OCI-LY1 (cell line): ENCODE results near the gene TAMALIN.

Experiments
- EZH2 ChIP-seq: fragments of 200-600 bp; sonication (generic), shearing (Covaris generic); IDR thresholded peaks from 2 replicates; pipeline ENCODE4 v1.8.0; 2017; ENCODE audit warnings: borderline replicate concordance, mixed run types, mild to moderate bottlenecking, antibody characterized with exemption, low read length, moderate library complexity, mixed read lengths
- TF ChIP-seq, protein P1 (sequence below): fragments of 200-600 bp; sonication (generic), shearing (Covaris generic); IDR thresholded peaks from 2 replicates; pipeline ENCODE4 v1.5.1; 2017; ENCODE audit warnings: mild to moderate bottlenecking, antibody characterized with exemption, low read length, moderate library complexity, mixed read lengths

DNA sequence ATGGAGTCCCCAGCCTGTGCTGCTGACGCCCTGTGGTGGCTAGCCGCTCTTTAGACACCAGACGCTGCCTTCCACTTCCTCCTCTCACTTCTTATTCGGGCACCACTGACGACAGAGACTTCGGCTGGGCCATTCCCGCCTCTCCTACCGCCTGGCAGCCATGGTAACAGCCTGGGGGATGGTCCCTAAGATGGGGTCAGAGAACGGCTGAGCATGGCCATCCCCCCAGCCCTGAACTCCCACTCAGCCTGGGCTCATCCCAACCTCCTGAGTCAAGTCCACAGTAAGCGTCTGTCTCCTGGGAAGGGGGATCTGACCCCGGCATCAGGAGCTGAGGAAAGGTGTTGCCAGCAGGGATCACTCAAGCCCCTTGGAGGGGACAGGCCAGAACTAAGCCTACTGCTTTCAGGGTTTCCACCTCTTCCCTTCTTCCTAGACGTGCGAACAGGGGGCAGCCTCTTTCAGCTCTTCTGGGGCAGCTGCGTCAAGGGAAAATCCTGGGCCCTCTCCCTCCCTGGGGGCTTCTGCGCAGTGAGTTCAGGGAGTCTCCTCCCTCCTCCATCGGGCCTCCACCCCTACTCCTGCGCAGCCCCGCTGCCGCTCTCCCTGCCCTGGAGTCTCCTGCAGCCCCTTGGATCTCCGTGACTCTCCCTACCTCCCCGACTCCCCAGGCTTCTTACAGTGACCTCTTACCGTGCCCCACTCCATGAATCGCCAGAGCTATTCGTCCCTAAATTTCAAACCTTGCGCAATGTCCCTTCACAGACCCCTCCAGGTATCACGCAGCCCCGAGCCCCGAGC lies 643 bp upstream of the TAMALIN start:
- TF ChIP-seq, protein P1, sequence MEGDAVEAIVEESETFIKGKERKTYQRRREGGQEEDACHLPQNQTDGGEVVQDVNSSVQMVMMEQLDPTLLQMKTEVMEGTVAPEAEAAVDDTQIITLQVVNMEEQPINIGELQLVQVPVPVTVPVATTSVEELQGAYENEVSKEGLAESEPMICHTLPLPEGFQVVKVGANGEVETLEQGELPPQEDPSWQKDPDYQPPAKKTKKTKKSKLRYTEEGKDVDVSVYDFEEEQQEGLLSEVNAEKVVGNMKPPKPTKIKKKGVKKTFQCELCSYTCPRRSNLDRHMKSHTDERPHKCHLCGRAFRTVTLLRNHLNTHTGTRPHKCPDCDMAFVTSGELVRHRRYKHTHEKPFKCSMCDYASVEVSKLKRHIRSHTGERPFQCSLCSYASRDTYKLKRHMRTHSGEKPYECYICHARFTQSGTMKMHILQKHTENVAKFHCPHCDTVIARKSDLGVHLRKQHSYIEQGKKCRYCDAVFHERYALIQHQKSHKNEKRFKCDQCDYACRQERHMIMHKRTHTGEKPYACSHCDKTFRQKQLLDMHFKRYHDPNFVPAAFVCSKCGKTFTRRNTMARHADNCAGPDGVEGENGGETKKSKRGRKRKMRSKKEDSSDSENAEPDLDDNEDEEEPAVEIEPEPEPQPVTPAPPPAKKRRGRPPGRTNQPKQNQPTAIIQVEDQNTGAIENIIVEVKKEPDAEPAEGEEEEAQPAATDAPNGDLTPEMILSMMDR: no peak
- no peak for TF ChIP-seq EZH2
